Body of pancreas (tissue), 4 donors: Measurements from ENCODE around the gene STEAP2. TPM values are rescaled to one million over a fixed set of nuclear protein-coding genes. Genes with fewer than 3 reads are reported as not detected.

Experiments used
- ATAC-seq: fragments of 150-250 bp; one replicate; pipeline ENCODE4 v1.9.1; 2016
- DNase-seq, 4 donors: peaks; one replicate each; pipeline ENCODE4 v3.0.0-alpha.2; 2019
- H3K27ac ChIP-seq, 4 donors: fragments of 200-600 bp; sonication (generic); 1 replicate in 3 of 4; 2 replicates in 1 of 4; pipeline versions ENCODE4 v1.5.1 to v1.6.1; 2016 to 2019; ENCODE audit warnings: mild to moderate bottlenecking in 1 of 4, mixed read lengths in 1 of 4, moderate library complexity in 1 of 4
- H3K27me3 ChIP-seq, 2 donors: fragments of 200-600 bp; sonication (generic); one replicate each; pipeline ENCODE4 v1.6.0; 2016; ENCODE audit warnings: mild to moderate bottlenecking in 1 of 2
- H3K36me3 ChIP-seq, 2 donors: fragments of 200-600 bp; sonication (generic); replicated peaks in 1 of 2; 2 replicates each; pipeline ENCODE4 v1.5.1; 2016; ENCODE audit warnings: low read depth in 2 of 2; ENCODE audit not compliant: insufficient read depth in 1 of 2
- H3K4me1 ChIP-seq: fragments of 200-600 bp; sonication (generic); one replicate; pipeline ENCODE4 v1.6.0; 2016
- H3K4me3 ChIP-seq, 2 donors: fragments of 200-600 bp; sonication (generic); 1 replicate in 1 of 2; 2 replicates in 1 of 2; pipeline ENCODE4 v1.5.1; 2016 to 2019
- H3K9me3 ChIP-seq, 3 donors: fragments of 200-600 bp; sonication (generic); 1 replicate in 2 of 3; 2 replicates in 1 of 3; pipeline ENCODE4 v1.5.1; 2016
- POLR2A ChIP-seq, 3 donors: fragments of 450-650 bp; IDR thresholded peaks; one replicate each; pipeline ENCODE4 v1.6.1; 2016; ENCODE audit warnings: antibody characterized with exemption in 3 of 3, mild to moderate bottlenecking in 2 of 3
- WGBS, 2 donors: methylation state at CpG; one replicate each; pipeline ENCODE4 v1.1.5; 2017; 5-methylcytosine and 5-hydroxymethylcytosine counted together
- intact Hi-C: fragments of 100-400 bp; cut with DNase I; formaldehyde crosslinking; loops from one replicate; pipeline ENCODE4 v1.15.1; 2023
- total RNA-seq, 2 donors: library from RNA; depleted of rRNA; stranded (reverse); fragments of >200 nt; gene quantifications; one replicate each; pipeline ENCODE4 v1.1.0, GENCODE V29; 2016
- TF ChIP-seq, protein P1 (sequence below), 7 experiments: fragments of 450-650 bp in 4 of 7; fragments of 200-600 bp in 3 of 7; sonication (generic) in 3 of 7; IDR thresholded peaks; one replicate each; pipeline ENCODE4 v1.5.1; 2016 to 2019; ENCODE audit warnings: antibody characterized with exemption in 7 of 7

Gene STEAP2
- total RNA-seq, 2 donors from 2014 or later = 9.2 to 12.7 TPM

GRCh38 chr7:90244909-90245851 is 33.6 kb downstream of the STEAP2 start, which contains the start of gene CFAP69:
Gene CFAP69 (plus strand): TSS chr7:90245174. CDS start chr7:90245425, 251 bp downstream.
- Histone ChIP-seq H3K4me3 (peak within 1 kb of the TSS; percentile 75 to 95), H3K27ac (peak within 1 kb of the TSS in 3 of 4 donors; percentile 36 to 60 (median 58)), H3K36me3 (no peaks in the 10 kb centered on the region), H3K4me1 (peaks cover 17% of the 10 kb centered on the region), H3K9me3 (no peaks in the 10 kb centered on the region), H3K27me3 (no peaks in the 10 kb centered on the region)
- TF ChIP-seq, protein P1, sequence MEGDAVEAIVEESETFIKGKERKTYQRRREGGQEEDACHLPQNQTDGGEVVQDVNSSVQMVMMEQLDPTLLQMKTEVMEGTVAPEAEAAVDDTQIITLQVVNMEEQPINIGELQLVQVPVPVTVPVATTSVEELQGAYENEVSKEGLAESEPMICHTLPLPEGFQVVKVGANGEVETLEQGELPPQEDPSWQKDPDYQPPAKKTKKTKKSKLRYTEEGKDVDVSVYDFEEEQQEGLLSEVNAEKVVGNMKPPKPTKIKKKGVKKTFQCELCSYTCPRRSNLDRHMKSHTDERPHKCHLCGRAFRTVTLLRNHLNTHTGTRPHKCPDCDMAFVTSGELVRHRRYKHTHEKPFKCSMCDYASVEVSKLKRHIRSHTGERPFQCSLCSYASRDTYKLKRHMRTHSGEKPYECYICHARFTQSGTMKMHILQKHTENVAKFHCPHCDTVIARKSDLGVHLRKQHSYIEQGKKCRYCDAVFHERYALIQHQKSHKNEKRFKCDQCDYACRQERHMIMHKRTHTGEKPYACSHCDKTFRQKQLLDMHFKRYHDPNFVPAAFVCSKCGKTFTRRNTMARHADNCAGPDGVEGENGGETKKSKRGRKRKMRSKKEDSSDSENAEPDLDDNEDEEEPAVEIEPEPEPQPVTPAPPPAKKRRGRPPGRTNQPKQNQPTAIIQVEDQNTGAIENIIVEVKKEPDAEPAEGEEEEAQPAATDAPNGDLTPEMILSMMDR (IDR thresholded peaks at IDR 0.05) = peak; percentile 21 to 80 (median 64)
- peak in 2 of 3 donors; percentile 30 to 42 for TF ChIP-seq POLR2A (IDR thresholded peaks at IDR 0.05)
- DNase-seq = peak; percentile 91 to 96 (median 93)
- intact Hi-C loops = no loop called here
- peak; percentile 98 for ATAC-seq
- WGBS, 2 donors = 0 to 1% methylated on average over 27 to 57 of the region's 59 CpGs

DNA sequence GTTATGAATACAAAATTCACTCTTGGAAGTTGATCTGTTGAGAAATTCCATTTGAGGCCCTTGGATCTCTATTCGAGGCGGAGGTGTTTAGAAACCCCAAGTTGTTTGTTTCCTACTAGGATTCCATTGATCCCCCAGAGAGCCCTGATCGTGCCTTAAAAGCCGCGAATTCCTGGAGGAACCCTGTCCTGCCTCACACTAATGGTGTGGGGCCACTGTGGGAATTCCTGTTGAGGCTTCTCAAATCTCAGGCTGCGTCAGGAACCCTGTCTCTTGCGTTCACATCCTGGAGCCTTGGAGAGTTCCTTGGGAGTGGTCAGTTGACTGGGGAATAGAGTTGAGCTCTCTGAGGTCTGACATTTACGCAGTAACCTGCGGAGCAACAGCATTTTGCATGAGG is 34.6 kb downstream of the STEAP2 start:
- Histone ChIP-seq H3K9me3 (no peaks in the 10 kb centered on the region), H3K4me3 (no peak overlapping the region), H3K36me3 (no peaks in the 10 kb centered on the region), H3K4me1 (peaks cover 21% of the 10 kb centered on the region), H3K27me3 (no peaks in the 10 kb centered on the region), H3K27ac (no peak overlapping the region)
- intact Hi-C loops = no loop called here
- 21 to 24% methylated on average over 9 of the region's 9 CpGs for WGBS, 2 donors
- TF ChIP-seq, protein P1 (IDR thresholded peaks at IDR 0.05) = no peak
- TF ChIP-seq POLR2A (IDR thresholded peaks at IDR 0.05) = no peak
- DNase-seq = no peak
- no peak for ATAC-seq

DNA sequence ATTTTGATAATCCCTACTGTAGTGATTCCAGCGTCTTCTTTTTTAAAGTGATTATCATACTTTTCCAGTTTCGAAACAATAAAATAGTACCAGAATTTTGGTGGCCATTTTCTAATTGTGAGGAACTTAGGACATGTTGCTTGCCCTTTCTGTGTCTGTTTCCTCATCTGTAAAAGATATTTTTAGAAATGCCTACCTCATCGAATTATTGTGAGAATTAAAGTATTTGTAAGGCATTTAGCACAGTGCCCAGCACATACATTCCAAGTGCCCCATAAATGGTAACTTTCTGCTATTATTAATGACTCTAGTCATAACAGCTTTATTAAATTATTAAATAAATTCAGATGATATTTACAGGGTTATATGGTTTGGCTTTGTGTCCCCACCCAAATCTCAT is 37.2 kb downstream of the STEAP2 start:
- WGBS, 2 donors = 75 to 76% methylated on average over 3 of the region's 3 CpGs
- H3K4me3 ChIP-seq = no peak overlapping the region
- peaks cover 22% of the 10 kb centered on the region for H3K4me1 ChIP-seq
- no peak for TF ChIP-seq POLR2A (IDR thresholded peaks at IDR 0.05)
- TF ChIP-seq, protein P1 (IDR thresholded peaks at IDR 0.05) = no peak
- H3K9me3 ChIP-seq = no peaks in the 10 kb centered on the region
- intact Hi-C loops = no loop called here
- H3K36me3 ChIP-seq = no peaks in the 10 kb centered on the region
- H3K27ac ChIP-seq = no peak overlapping the region
- DNase-seq (no peak), ATAC-seq (no peak)
- H3K27me3 ChIP-seq = no peaks in the 10 kb centered on the region

DNA sequence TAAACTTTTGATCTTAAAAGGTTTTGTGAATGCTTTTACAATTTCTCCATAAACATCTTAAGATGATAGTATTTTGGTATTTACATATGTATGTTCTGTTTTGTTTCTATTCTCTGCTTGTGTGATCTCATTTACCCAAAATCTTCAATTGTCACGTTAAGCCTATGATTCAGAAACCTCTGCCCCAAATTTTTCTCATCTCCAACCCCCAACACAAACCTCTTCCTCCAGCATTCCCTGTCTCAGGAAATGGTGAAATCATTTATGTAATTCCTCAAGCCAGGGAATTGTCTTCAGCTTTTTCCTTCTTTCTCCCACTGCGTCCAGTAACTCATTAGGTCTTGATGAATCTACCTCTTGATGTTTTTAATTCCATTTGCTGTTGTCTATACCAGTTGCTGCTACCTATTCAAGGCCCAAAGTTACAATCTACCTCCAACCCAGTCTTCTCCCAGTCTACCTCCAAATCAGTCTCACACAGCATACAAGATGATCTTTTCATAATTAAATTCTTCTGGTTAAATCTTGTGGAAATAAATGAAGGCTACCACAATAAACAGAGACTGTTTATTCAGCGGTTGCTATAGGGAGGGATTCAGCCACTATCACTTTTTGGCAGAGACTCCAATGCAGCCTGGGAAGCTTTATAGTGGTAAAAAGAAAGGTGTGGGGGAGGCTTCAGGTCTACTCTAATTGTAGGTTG is 39.2 kb downstream of the STEAP2 start:
- Histone ChIP-seq H3K27ac (no peak overlapping the region), H3K4me1 (peaks cover 13% of the 10 kb centered on the region), H3K36me3 (no peaks in the 10 kb centered on the region), H3K9me3 (no peaks in the 10 kb centered on the region), H3K4me3 (no peak overlapping the region), H3K27me3 (no peaks in the 10 kb centered on the region)
- WGBS, 2 donors = 56 to 70% methylated on average over 3 of the region's 3 CpGs
- TF ChIP-seq, protein P1 (IDR thresholded peaks at IDR 0.05) = no peak
- no peak for TF ChIP-seq POLR2A (IDR thresholded peaks at IDR 0.05)
- no peak for DNase-seq
- ATAC-seq = no peak
- intact Hi-C loops = no loop called here
